ENCODE measurements around the gene CAMP. TPM values are rescaled to one million over a fixed set of nuclear protein-coding genes. Genes with fewer than 3 reads are reported as not detected.

Gene CAMP
- total and polyA plus RNA-seq, 4 donors, result 1.3 to 5.5 (median 1.7) TPM

DNA sequence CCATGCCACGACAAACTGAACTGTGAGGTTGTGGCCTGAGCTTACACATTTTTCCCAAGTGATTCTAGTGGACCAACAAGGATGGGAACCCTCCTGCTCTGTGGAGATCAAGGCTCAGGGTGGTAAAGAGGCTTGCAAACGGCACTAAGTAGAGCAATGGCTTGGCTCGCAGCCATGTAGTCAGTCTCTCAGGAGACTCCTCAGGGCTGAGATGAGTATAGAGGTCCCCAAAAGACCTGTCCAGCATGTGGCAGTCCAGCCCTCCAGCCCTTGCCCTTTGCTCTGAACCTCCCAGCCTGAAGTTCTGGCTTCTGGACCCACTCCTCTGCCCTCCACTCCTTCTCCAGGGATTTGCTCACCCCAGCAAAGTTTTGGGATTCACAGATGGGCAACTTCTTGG is 8.3 kb upstream of the CAMP start:
- no peak overlapping the region for H3K4me3 ChIP-seq

DNA sequence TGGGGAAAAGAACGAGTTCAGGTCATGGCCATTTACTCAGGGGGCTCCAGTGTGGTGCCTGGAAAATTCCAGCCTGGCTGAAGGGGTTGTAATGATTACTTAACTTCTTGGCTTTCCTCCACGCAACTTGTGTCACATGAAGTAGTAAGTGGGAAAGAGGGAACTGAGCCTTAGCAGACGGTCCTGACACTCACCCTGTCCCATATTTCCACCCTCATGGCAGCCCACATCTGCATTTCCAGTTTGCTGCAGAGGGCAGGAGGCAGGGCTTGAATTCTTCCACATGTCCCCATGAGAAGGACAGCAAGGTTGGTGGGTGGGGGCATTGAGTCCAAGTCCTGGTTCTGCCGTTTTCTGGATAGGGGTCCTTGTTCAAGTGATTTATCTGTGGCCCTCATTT is 7.8 kb upstream of the CAMP start:
- 27 to 41% methylated on average over 4 of the region's 4 CpGs for WGBS, 2 donors
- Histone ChIP-seq H3K4me3 (no peak overlapping the region), H3K4me1 (ENCODE audit: control insufficient read depth in 5 of 5, insufficient read depth in 5 of 5, low read length in 5 of 5) (peaks cover 4 to 22% (median 14%) of the 10 kb centered on the region in 5 donors), H3K27ac (ENCODE audit: low read depth in 1 of 2, low read length in 1 of 2) (peak overlapping the region in 1 of 2 donors; percentile 68), H3K36me3 (ENCODE audit: control insufficient read depth in 4 of 4, insufficient read depth in 4 of 4, low read length in 4 of 4) (no peaks in the 10 kb centered on the region), H3K9ac (ENCODE audit: insufficient read depth in 1 of 2, low read length in 2 of 2) (no peak overlapping the region), H3K27me3 (ENCODE audit: control insufficient read depth in 3 of 3, insufficient read depth in 3 of 3, low read length in 2 of 3) (no peaks in the 10 kb centered on the region), H3K9me3 (ENCODE audit: control insufficient read depth in 4 of 4, insufficient read depth in 3 of 4, low read length in 3 of 4) (no peaks in the 10 kb centered on the region)
- DNase-seq (peak; percentile 79 to 97 (median 95)), ATAC-seq (ENCODE audit: insufficient read depth, low FRiP score) (peak; percentile 30)
- TF ChIP-seq, protein P1, sequence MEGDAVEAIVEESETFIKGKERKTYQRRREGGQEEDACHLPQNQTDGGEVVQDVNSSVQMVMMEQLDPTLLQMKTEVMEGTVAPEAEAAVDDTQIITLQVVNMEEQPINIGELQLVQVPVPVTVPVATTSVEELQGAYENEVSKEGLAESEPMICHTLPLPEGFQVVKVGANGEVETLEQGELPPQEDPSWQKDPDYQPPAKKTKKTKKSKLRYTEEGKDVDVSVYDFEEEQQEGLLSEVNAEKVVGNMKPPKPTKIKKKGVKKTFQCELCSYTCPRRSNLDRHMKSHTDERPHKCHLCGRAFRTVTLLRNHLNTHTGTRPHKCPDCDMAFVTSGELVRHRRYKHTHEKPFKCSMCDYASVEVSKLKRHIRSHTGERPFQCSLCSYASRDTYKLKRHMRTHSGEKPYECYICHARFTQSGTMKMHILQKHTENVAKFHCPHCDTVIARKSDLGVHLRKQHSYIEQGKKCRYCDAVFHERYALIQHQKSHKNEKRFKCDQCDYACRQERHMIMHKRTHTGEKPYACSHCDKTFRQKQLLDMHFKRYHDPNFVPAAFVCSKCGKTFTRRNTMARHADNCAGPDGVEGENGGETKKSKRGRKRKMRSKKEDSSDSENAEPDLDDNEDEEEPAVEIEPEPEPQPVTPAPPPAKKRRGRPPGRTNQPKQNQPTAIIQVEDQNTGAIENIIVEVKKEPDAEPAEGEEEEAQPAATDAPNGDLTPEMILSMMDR (IDR thresholded peaks at IDR 0.05; ENCODE audit: control extremely low read depth, extremely low read depth), result no peak

More for the DNA sequence above, 8.3 kb upstream of the CAMP start:
- Histone ChIP-seq H3K4me1 (ENCODE audit: control insufficient read depth in 5 of 5, insufficient read depth in 5 of 5, low read length in 5 of 5) (peaks cover 4 to 22% (median 14%) of the 10 kb centered on the region in 5 donors), H3K27ac (ENCODE audit: low read depth in 1 of 2, low read length in 1 of 2) (peak overlapping the region in 1 of 2 donors; percentile 68), H3K9ac (ENCODE audit: insufficient read depth in 1 of 2, low read length in 2 of 2) (peak overlapping the region in 1 of 2 donors; percentile 16), H3K27me3 (ENCODE audit: control insufficient read depth in 3 of 3, insufficient read depth in 3 of 3, low read length in 2 of 3) (no peaks in the 10 kb centered on the region), H3K9me3 (ENCODE audit: control insufficient read depth in 4 of 4, insufficient read depth in 3 of 4, low read length in 3 of 4) (no peaks in the 10 kb centered on the region), H3K36me3 (ENCODE audit: control insufficient read depth in 4 of 4, insufficient read depth in 4 of 4, low read length in 4 of 4) (no peaks in the 10 kb centered on the region)
- TF ChIP-seq, protein P1 (IDR thresholded peaks at IDR 0.05; ENCODE audit: control extremely low read depth, extremely low read depth), result no peak
- no peak for ATAC-seq (ENCODE audit: insufficient read depth, low FRiP score)
- WGBS, 2 donors, result 52 to 56% methylated on average over 3 of the region's 3 CpGs
- peak in 1 of 3 donors; percentile 45 for DNase-seq

DNA sequence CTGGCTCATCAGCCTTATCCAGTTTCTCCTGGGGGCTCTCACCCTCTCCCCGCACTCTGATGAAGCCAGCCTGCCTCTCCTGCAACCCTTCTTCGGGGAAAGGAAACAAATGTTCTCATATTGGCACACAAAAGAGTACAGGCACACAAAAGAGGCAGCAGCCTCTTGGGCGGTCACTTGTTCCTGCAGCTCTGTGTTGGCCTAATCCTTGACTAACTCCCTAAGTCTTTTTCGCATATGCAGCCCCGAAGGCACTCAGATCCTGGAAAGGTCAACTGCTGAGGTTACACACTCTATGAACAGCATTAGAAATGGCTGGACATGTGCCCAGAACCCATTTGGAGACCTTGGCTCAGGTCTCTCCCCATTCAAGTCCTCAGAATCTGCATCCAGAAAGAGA is 7.4 kb upstream of the CAMP start:
- H3K36me3 ChIP-seq (ENCODE audit: control insufficient read depth in 4 of 4, insufficient read depth in 4 of 4, low read length in 4 of 4), result no peaks in the 10 kb centered on the region
- WGBS, 2 donors, result 53 to 86% methylated on average over 5 of the region's 5 CpGs
- no peaks in the 10 kb centered on the region for H3K27me3 ChIP-seq (ENCODE audit: control insufficient read depth in 3 of 3, insufficient read depth in 3 of 3, low read length in 2 of 3)
- peaks cover 4 to 22% (median 14%) of the 10 kb centered on the region in 5 donors for H3K4me1 ChIP-seq (ENCODE audit: control insufficient read depth in 5 of 5, insufficient read depth in 5 of 5, low read length in 5 of 5)
- TF ChIP-seq, protein P1 (IDR thresholded peaks at IDR 0.05; ENCODE audit: control extremely low read depth, extremely low read depth), result no peak
- DNase-seq (peak; percentile 56 to 85 (median 75)), ATAC-seq (ENCODE audit: insufficient read depth, low FRiP score) (peak; percentile 44)
- H3K27ac ChIP-seq (ENCODE audit: low read depth in 1 of 2, low read length in 1 of 2), result peak overlapping the region in 1 of 2 donors; percentile 68
- H3K9me3 ChIP-seq (ENCODE audit: control insufficient read depth in 4 of 4, insufficient read depth in 3 of 4, low read length in 3 of 4), result no peaks in the 10 kb centered on the region
- H3K4me3 ChIP-seq, result no peak overlapping the region
- H3K9ac ChIP-seq (ENCODE audit: insufficient read depth in 1 of 2, low read length in 2 of 2), result no peak overlapping the region

DNA sequence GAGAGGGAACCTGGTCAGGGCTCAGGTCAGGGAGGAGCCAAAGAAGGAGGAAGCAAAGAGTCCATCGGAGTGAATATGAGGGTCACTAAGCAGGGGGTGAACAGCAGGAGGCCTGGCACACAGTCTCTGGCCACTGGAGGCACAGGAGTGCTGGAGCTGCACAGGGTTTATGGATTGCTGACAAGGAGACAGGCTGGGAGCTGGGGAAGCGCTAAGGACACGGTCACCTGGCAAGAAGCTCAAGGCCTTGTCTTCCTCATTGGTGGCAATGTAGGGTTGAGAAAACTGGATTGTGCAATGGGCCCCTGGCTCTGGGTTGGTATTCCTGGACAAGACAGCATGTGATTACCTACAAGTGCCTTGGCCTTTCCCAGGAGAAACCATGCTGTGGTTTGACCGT is 5.8 kb upstream of the CAMP start:
- no peaks in the 10 kb centered on the region for H3K36me3 ChIP-seq (ENCODE audit: control insufficient read depth in 4 of 4, insufficient read depth in 4 of 4, low read length in 4 of 4)
- ATAC-seq (ENCODE audit: insufficient read depth, low FRiP score) (no peak), DNase-seq (no peak)
- H3K27ac ChIP-seq (ENCODE audit: low read depth in 1 of 2, low read length in 1 of 2), result no peak overlapping the region
- no peaks in the 10 kb centered on the region for H3K27me3 ChIP-seq (ENCODE audit: control insufficient read depth in 3 of 3, insufficient read depth in 3 of 3, low read length in 2 of 3)
- 33 to 72% methylated on average over 4 of the region's 4 CpGs for WGBS, 2 donors
- H3K9me3 ChIP-seq (ENCODE audit: control insufficient read depth in 4 of 4, insufficient read depth in 3 of 4, low read length in 3 of 4), result no peaks in the 10 kb centered on the region
- TF ChIP-seq, protein P1 (IDR thresholded peaks at IDR 0.05; ENCODE audit: control extremely low read depth, extremely low read depth), result no peak
- H3K4me1 ChIP-seq (ENCODE audit: control insufficient read depth in 5 of 5, insufficient read depth in 5 of 5, low read length in 5 of 5), result peaks cover 4 to 22% (median 14%) of the 10 kb centered on the region in 5 donors
- no peak overlapping the region for H3K4me3 ChIP-seq
- H3K9ac ChIP-seq (ENCODE audit: insufficient read depth in 1 of 2, low read length in 2 of 2), result no peak overlapping the region

Measured in lung (tissue), 12 donors.